DMS114 treated with DMSO at 0.1 percent for 48 hours (cell line): ENCODE results near the gene ZFR2.
"Not testable (repeated sequence)": the region's sequence is repeated elsewhere in the genome, so short reads cannot be mapped to it uniquely, and the experiment has no call there.

Source experiments
- DNase-seq: peaks from one replicate; lab custom pipeline; 2025; ENCODE audit not compliant: unreplicated experiment; lab: John Stamatoyannopoulos, UW

Gene ZFR2

GRCh38 chr19:3757705-3758104 is 111.1 kb downstream of the ZFR2 start:
- not testable (repeated sequence) for DNase-seq
